CD4-positive, alpha-beta T cell treated with Interleukin-4 for 1 hour (primary cell): ENCODE results near the gene PHTF2.

Source experiments
- DNase-seq, 2 donors: peaks; one replicate each; pipeline ENCODE4 v3.0.0-alpha.2; 2020 to 2022

Gene PHTF2

DNA sequence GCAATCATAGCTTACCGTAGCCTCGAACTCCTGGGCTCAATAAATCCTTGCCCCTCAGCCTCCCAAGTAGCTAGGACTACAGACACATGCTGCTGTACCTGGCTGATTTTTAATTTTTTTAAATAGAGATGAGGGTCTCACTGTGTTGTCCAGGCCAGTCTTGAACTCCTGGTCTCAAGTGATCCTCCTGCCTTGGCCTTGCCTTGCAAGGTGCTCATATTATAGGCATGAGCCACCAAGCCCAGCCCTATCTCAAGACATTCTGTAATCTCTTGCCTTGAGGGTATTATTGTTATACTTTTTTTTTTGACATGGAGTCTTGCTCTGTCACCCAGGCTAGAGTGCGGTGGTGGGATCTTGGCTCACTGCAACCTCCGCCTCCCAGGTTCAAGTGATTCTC, 86.6 kb downstream of the PHTF2 start:
- no peak for DNase-seq

DNA sequence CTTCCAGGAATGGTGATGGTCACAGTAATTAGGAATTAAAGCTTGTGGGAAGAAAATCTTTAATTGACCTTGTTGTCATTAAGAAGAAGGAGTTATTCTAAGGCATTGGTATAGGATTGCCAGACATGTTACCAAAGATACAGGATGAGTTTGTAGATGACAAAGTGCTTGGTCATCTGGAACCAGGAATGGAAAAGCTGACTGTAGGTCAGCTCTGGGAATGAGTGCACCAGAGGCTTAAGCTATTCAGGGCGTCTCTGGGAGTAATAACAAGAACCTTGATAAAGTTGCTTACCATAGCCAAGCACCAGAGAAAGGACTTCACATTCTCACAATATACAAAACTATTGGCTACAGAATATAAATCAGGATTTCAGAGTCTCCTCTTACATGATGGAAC, 89.0 kb downstream of the PHTF2 start:
- no peak for DNase-seq

DNA sequence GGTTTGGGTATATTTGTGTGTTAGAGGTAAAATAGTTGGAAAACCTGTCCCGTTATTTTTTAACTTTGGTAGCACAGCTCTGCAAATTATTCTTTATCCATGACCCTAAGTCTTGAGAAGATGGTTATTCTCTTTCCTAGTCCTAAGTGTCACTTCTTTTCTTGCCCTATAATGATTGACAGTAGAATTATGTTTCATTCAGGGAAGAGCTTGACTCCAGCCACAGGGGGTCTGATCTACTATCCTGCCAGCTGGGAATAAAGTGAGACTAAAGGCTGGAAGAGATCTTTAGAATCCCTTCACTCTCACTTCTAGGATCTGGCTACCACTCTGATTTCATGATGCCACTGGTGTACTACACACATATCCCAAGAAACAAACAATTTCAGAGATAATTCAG, 90.4 kb downstream of the PHTF2 start:
- DNase-seq, result no peak

DNA sequence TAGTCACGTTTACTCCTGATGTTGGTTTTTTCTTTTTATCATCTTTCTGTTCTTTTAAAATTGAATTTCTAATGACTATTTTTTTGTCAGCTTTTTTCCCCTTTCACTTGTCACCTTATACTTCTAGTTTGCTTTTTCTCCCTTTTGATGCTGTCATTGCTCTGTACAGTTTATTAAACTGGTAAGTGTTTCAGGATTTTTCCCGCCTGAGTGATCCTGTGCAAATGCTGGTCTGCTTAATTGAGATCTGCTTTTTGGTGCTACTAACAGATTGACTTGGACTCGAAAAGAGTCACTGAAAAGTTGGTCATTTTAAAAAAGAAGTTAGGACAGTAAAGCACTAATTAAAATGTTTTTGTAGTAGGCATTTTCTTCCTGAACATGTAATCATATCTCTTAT, 95.2 kb downstream of the PHTF2 start:
- no peak for DNase-seq

DNA sequence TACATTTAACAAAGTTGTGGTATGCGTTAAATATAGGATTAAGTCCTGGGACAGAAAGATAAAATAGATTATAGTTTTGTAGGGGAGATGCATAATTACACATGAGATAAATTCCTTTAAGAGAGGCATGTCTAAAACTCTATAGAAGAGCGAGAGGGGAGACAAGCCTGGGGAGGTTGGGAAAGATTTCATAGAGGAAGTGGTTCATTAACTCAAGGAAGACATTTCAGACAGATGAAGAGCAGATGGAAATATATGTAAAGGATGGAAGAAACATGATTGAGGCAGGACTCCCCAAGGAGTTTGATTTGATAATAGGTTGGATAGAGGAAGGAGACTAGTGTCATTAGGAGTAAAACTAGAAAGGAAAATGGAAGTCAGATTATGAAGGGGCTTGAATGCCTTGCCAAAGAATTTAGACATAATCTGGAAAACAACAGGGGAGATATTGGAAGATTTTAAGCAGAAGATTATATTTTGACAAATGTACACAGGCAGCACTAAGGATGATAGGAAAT, 96.1 kb downstream of the PHTF2 start:
- no peak for DNase-seq

DNA sequence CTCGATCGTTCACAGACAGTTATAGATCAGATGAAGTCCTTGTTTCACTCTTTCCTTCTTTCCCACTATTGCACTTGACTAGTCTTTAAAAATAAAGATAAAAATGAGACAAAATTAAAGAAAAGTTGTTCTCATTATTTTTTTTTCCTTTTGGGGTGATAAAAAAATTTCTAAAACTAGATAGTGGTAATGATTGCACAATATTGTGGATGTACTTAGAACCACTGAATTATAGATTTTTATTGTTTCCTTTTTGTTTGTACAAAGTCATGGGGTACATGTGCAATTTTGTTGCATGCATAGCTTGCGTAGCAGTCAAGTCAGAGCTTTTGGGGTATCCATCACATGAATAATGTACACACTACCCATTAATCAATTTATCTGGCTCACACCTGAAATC, 97.3 kb downstream of the PHTF2 start:
- no peak for DNase-seq

DNA sequence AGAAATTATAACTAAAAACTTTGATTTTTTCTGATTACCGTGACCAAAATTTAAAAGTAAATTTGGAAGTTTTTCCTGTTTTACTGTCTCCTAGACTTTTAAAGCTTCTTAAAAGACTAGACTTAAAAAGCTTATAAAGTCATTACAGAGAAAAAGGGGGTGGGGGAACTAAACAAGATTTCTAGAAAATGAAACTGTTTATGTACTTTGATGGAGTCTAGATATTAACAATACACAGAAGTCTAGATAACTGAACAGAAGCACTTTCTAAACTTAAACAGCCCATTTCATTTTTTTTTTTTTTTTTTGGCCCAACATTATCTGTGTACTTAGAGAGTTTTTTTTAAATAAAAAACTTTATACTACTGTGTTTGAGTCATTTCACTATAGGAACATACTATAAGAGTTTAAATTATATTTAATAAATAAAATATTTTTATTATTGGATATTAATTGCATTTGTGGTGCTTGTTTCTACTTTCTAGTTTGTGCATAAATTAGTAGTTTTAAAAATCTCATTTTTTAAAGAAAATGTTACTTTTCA, 98.5 kb downstream of the PHTF2 start:
- DNase-seq, result no peak

DNA sequence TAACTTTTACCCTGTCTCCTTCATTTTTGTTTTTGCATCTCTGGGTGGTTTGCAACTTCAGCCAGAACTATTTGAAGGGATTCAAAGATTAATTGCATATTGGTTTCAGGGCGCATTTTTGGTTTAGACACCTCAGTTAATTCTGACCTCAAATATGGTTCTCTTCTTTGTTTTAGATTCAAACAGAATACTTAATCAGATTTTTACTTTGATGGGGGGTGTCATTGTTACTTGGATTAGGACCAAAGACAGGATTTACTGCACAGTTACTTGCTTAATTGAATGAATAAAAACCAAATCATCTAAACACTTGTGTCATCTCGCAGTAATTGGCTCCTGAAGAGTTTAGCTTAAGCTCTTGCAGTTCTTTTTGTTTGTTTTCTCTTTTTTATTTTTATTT, 100.9 kb downstream of the PHTF2 start:
- no peak for DNase-seq

DNA sequence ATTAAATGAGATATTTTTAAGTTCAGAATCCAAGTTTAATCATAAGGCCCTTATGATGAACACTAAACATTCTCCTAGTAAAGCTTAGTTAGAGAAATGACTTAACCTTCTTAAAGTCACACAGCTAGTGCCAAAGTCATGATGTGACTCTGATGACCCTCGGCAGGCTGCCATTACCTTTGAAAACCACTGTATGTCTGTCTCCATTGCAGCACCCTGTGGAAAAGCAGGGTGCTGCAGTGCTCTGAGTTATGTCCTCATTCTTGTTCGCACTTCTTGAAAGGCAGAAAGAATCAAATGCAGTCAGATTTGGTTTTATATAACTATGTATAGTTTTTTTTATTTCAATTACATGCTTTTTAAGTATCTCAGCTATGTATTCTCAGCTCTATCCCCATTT, 105.0 kb downstream of the PHTF2 start:
- DNase-seq, result peak; percentile 12 to 15

DNA sequence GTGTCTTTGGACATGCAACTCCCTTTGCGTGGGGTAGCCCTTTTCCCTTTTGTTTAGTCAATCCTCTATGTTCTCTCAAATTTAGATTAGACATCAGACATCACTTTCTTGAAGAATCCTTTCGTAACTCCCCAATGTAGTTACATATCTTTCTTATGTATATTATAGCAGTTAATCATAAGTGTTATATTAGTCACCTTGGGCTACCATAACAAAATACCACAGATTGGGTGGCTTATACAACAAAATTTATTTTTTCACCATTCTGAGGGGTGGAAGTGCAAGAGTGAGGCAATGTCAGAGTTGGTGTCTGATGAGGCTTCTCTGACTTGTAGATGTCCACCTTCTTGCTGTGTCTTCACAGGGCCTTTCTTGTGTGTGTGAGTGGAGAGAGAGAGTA, 105.7 kb downstream of the PHTF2 start:
- DNase-seq, result no peak

DNA sequence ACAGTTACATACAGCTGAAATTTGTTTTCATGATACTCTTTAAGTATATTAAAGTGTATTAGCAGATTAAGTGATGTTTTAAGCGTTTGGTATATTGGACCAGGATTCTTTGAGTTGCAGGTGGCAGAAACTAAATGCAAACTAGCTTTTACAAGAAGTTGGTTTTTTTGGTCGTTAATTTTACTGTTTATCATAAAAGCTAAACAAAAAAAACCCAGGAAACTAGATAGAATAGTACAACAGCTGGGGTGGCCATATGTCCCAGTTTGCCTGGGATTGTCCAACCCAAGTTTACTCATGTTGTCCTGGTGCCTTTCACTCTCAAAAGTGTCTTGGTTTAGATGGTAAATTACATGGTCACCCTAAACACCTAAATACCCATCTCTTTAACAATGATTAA, 108.7 kb downstream of the PHTF2 start:
- no peak for DNase-seq

DNA sequence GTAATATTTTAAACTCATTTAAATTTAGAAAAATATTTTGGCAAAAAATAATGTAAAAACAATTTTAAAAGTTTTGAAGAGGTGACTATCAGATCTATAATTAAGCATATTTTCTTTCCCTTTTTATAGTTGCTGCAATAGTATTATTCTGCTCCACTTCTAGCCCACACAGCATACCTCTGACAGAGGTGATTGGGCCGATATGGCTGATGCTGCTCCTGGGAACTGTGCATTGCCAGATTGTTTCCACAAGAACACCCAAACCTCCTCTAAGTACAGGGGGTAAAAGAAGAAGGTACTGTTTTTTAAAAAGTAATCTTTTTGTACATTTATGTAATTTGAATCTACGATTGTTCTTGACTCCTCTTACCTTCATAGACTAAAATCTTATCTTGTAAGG, 110.1 kb downstream of the PHTF2 start:
- DNase-seq, result no peak

DNA sequence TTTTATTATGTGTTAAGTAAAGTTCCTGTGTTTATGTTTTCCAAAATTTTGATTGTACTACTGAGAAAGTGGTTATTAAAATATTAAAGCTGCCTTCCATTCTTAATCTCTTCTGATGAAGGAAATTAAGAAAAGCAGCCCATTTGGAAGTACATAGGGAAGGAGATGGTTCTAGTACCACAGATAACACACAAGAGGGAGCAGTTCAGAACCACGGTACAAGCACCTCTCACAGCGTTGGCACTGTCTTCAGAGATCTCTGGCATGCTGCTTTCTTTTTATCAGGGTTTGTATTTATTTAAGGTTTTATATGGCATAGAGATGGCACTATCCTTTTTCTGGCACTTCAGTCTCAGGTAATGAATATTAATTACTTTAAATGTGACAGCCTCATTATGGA, 111.6 kb downstream of the PHTF2 start:
- no peak for DNase-seq

DNA sequence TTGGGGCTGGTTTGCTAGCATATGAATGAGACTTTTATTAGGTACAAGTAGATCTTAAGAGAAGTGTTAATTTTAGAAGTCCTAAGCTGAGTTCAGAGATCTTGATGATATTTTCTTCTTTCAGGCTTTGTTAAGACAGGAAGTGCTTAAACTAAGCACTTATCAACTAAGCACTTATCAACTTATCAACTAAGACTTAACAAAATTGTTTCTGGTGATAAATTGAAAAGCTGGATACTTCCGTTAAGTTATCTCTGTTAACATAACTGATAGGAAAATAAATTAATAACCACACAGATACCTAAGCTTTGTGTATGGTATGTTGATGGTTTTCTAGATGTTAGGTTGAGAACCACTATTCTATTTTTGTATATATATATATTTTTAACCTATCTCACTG, 113.7 kb downstream of the PHTF2 start:
- DNase-seq, result no peak

DNA sequence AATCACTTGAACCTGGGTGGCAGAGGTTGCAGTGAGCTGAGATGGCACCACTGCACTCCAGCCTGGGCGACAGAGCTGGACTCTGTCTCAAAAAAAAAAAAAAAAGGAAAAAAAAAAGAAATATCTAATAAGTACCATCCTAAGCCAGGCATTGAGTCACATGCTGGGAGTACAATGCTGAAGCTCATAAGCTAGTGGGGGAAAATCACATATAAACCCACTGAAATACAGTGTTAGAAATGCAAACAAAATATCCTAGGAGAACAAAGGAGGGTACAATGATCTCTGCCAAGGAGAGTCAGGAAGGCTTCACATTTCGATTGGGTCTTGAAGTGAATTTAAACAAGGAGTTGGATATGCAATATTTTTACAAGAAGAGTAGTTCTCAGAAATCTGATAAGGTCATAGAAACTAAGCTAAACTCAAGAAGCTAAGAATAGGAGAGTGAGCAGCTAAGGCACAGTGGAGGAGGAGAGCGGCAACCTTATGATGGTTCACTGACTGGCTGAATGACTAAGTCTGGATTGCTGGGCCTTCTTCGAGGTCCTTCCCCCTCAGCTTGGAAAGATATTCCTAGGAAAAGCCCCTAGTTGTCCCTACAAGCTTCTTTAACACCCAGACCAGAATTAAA, 115.5 kb downstream of the PHTF2 start:
- DNase-seq, result no peak

DNA sequence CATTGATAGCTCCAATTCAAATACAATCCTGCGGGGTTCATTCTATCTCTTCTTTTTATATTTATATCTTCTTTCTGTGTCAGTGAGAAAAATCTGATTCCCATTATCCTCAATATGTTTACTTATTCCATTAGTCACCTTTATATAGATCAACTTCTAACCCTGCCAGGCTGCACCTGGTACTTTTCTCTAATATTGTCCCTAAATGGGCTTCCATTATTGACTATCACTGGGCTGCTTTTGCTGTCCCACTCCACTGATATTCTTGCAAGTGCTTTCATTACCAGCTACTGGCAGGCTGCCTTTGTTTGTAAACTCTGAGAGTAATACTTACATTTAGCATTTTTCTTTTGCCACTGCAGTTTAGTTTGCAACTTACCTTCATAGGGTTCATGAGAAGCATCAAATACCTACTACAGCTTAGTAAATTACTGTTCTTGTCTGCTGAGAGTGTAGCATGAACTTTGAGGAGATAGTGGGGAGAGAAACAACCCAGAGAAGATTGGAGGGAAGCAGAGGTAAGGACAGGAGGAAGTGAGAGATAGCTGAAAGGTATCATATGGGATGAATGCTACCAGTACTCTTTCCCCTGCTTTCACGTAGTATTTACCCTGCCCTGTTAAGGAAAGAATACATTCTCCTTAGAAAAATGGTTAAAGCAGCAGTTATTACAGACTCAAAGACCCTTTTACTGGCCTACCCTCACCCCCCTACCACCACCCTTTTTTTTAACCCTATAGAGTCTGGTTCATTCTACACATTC, 119.1 kb downstream of the PHTF2 start:
- DNase-seq, result no peak

DNA sequence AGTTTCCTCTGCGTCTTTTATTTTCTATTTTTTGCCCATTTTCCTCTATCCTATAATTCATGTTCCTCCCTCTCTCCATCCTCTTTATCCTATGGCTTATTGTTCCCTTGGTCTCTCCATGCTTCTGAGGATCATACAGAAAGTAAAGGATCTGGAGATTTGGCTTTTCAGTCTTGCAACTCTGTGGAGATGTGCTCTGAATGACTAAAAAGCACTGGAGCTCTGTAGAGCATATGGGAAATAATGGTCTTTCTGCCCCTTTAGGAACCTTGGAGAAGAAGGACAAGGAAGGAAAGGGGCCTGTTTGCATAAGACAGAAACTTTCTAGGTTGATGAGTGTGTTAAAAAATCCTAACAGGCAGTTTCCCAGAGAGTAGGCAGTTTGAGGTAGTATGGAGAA, 120.1 kb downstream of the PHTF2 start:
- no peak for DNase-seq

DNA sequence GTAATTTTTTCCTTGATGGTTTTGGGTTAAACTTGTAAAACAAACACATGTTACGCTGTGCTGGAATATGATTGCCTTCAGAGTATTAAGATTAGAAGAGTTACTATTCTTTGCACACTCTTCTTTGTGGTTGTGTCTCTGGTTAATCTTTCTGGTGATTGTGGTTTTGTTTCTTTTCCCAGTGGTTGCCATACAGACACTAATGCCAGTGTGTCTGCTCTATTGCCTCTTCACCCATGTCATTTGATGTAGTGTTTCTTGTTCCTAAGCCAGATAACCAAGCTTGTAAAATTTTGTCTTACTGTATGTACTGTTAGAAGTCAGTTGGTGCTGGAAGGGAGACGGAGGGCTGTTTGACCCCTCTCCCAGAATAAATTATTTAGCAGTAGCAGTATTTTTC, 124.8 kb downstream of the PHTF2 start:
- no peak for DNase-seq

DNA sequence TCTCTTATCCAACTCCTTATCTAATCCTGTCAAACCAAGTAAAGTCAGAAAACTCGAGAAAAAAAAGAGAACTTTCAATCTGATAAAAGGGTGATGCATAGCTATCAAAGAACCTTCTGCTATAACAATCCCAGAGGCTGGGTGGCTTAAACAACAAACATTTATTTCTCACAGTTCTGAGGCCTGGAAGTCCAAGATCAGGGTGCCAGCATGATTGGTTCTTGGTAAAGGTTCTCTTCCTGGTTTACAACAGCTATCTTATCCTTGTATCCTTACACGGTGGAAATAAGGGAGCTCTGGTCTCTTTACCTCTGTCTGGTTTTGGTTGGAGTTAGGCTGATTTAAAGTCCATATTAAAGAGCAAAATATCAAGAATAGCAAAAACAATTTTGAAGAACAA, 131.9 kb downstream of the PHTF2 start:
- DNase-seq, result no peak

DNA sequence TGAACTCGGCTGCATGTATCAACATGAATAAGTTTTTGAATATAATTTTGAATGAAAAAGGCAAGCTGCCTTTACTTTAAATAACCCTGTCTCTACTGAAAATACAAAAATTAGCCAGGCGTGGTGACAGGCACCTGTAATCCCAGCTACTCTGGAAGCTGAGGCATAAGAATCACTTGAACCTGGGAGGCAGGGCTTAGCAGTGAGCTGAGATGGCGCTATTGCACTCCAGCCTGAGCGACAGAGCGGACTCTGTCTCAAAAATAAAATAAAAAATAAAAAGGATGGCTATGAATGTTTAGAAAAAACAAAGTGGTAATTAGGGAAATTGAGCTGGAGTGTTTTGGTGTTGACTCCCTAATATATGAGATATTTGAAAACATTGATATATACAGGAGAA, 133.3 kb downstream of the PHTF2 start:
- DNase-seq, result no peak

DNA sequence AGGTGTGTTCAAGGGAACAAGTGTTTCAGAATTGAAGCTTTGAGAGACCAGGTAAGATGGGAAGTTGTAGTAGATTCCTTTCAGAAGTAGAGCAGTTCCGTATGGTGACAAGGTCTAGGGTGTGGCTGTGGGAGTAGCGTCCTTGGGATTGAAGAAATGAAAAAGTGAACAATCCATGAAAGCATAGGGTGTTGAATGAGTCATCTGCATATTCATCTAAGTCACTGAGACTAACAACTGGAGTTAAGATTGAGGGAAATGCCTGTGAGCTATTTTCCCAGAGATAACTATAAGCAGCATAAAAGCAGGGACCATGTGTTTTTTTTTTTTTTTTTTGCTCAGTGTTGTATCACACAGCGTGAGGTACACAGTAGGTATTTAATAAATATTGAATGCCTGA, 134.8 kb downstream of the PHTF2 start:
- DNase-seq, result no peak

DNA sequence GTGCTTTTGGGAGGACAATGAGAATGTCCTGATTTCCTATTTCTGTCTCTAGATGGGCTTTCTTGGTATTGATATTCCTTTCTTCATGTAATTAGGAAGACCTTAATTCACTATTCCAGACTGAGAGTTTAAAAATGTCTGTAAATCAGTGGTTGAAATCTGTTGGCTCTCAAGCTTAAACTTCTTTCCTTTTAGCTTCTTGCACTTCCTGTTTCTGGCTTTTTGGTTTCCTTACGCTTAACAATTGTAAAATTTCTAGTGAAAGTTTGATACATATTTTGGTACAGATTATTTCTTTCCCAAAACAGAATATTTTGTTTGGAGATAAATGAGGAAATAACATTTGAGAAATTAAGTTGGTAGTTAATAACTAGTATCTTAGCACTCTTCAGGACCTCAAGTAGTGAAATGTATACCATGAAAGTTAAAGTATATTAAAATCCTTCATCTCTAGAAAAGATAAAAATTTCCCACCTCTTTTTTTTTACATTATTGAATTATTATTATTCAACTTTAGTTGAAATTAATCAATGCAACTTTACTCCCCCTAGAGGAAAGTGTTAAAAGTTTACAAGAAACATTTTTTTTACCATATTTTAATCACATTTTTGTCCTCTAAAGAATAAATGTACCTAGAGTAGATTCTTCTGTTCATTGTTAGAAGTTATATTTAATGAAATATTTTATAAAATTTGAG, 137.2 kb downstream of the PHTF2 start:
- DNase-seq, result no peak

DNA sequence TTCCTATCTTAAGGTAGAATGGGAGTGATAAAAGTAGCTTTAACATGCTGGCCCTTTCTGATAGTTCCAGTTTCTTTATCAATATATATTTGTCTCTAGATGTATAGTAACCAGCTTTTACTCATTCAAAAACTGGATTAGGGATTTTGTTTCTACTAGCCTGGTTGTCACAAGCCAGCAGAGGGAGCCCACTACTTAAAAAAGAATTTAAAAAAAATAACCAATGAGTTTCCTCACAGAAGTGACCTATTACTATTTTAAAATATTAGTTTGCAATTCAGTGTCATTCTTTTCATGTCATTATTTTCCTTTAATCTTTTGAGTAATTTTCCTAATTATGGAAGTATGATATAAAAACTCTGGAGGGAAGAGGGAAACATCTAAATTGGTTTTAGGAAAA, 142.1 kb downstream of the PHTF2 start:
- DNase-seq, result no peak

DNA sequence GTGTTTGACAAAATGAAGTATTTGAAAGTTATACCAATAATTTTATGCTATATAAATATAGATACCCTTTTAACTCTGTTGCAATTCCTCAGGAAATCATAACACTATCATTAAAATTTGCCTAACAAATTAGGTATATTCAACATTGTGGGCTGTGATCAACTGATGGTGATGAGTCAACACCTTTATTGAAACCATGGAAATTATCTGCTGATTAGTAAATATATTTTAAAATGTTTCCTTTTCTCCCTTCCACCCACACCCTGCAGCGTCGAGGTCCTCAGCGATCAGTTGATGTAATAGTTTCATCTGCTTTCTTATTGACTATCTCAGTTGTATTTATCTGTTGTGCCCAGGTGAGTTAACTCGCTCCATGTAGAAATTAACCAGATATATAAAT, 143.9 kb downstream of the PHTF2 start:
- no peak for DNase-seq
